Bronchial epithelial cell (primary cell): ENCODE data around the gene TTC39C. TPM values are rescaled to one million over a fixed set of nuclear protein-coding genes. Genes with fewer than 3 reads are reported as not detected.

Experiments
- DNase-seq: peaks from one replicate; pipeline ENCODE4 v3.0.0-alpha.2; 2010; ENCODE audit warnings: low read depth
- FAIRE-seq: peaks from 2 replicates; lab custom pipeline; 2011; peaks lifted over from hg19 to GRCh38; lab: Jason Lieb, UNC
- H3K27me3 ChIP-seq: 2 replicates; pipeline ENCODE4 v1.5.1; 2011; ENCODE audit warnings: low read length; ENCODE audit not compliant: control insufficient read depth, insufficient read depth
- H3K36me3 ChIP-seq: 2 replicates; pipeline ENCODE4 v1.5.1; 2011; ENCODE audit warnings: low read length; ENCODE audit not compliant: control insufficient read depth, insufficient read depth
- H3K4me3 ChIP-seq: 2 replicates; pipeline ENCODE4 v1.5.1; 2011; ENCODE audit warnings: mild to moderate bottlenecking, low read depth, low read length, control low read depth
- total RNA-seq: library from RNA; depleted of rRNA; stranded (reverse); fragments of >200 nt; gene quantifications from 2 replicates; pipeline ENCODE4 v1.2.1, GENCODE V29; 2014
- TF ChIP-seq, protein P1 (sequence below): IDR thresholded peaks from 2 replicates; pipeline ENCODE4 v1.5.1; 2011; ENCODE audit warnings: mild to moderate bottlenecking, moderate library complexity, low read length, control low read depth, inconsistent platforms; ENCODE audit not compliant: insufficient read depth, severe bottlenecking

TTC39C gene
- total RNA-seq, 1 donor from 2014 or later, result 15.3 TPM

DNA sequence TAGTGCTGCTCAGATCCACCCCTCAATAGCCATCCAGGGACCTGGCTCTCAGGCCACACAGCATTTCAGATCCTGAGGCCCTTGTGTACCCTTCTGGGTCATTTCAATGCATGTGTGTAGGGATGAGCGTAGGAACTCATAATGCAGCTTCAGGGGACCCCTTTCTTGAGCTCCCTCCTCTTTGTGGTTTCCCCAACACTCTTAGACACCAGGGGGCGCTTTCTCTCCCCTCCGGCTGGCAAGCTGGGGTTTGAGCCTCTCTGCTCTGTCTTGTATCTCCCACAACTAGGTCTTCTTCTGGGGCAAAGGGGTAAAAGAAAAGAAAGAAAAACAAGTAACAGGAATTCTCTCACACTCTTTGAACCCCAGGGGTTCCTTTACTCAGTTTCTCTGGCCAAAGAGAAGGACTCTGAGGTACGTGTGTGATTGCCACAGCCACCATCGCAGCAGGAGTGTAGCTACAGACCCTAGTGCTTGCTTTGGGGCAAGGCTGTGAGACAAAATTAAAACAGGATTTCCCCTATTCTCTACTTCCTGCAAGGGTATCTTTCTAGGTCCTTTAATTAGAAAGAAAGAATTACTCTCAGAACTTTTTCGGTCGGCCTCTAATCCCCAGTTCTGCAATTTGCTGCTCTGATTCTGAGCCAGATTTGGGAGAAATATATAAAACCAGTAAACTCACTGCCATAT lies 162.3 kb downstream of the TTC39C start:
- DNase-seq (peak; percentile 38), FAIRE-seq (no peak)
- H3K4me3 ChIP-seq, result no peak overlapping the region
- H3K36me3 ChIP-seq, result no peaks in the 10 kb centered on the region
- TF ChIP-seq, protein P1, sequence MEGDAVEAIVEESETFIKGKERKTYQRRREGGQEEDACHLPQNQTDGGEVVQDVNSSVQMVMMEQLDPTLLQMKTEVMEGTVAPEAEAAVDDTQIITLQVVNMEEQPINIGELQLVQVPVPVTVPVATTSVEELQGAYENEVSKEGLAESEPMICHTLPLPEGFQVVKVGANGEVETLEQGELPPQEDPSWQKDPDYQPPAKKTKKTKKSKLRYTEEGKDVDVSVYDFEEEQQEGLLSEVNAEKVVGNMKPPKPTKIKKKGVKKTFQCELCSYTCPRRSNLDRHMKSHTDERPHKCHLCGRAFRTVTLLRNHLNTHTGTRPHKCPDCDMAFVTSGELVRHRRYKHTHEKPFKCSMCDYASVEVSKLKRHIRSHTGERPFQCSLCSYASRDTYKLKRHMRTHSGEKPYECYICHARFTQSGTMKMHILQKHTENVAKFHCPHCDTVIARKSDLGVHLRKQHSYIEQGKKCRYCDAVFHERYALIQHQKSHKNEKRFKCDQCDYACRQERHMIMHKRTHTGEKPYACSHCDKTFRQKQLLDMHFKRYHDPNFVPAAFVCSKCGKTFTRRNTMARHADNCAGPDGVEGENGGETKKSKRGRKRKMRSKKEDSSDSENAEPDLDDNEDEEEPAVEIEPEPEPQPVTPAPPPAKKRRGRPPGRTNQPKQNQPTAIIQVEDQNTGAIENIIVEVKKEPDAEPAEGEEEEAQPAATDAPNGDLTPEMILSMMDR, result peak; percentile 88
- H3K27me3 ChIP-seq, result no peaks in the 10 kb centered on the region

DNA sequence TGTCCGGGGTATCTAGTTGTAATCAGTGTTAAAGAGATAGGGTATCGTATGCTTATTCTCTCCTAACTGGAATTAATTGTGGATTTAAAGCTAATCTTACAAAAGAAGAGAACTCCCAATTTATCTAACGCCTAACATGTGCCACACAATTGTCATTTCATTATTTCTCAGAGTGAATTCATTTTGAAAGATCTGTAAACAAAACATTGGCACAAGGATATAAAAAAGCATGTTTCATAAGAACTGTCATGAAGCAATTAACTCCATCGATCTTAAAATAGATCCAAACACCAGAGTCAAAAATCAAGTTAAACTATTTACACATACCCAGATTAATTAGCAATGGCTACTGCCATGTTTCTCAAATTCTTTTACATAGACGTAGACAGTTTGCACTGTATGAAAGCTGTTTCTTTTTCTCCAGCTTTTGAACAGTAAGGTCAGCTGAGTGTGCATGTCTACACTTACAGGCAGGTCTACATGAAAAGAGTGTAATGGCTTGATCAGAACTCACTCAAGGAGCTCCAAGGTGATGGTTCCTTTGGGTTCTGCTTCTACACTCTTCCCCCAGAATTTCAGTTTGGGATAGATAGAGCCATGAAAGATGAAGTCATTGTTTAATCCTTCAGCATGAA lies 163.1 kb downstream of the TTC39C start:
- no peak for FAIRE-seq

DNA sequence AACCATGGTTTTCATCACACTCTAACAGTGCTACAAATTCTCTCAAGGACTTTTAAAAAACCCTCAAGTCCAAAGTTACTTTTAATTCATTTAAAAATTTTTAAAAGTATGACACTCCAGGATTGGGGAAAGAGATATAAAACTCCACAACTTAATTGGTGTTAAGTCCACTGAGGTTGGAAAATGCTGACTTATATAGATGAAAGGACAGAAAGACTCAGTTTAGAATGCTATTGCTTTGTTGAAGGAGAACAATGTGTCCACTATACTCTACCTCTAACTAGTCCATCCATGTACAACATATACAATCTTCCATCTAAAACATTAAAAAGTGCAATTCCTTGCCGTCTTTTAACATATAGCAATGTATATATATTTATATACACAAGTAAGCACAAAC lies 165.5 kb downstream of the TTC39C start:
- TF ChIP-seq, protein P1, result no peak

More for the DNA sequence above, 163.1 kb downstream of the TTC39C start:
- Histone ChIP-seq H3K36me3 (no peaks in the 10 kb centered on the region), H3K4me3 (no peak overlapping the region), H3K27me3 (no peaks in the 10 kb centered on the region)
- TF ChIP-seq, protein P1, result no peak
- DNase-seq, result no peak

DNA sequence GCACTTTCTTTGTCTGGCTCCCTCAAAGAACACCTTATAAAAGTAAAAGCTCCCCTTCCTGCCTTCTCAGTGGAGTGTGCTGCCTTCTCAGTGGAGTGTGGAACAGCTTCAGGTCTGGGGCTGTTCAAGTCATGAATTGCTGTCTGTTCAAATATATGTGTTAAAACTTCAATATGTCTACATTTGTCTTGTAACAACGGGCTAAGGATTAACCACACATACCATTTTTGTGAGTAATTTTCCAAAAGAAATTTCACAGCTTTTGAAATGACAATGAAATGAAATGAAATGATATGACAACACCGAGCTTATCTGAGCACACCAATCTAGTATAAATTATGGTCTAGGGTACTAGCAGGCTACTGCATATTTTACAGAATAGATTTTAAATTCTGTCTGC lies 167.3 kb downstream of the TTC39C start:
- DNase-seq, result peak; percentile 67

More for the DNA sequence above, 165.5 kb downstream of the TTC39C start:
- H3K4me3 ChIP-seq, result no peak overlapping the region
- no peaks in the 10 kb centered on the region for H3K27me3 ChIP-seq
- DNase-seq (no peak), FAIRE-seq (no peak)
- H3K36me3 ChIP-seq, result no peaks in the 10 kb centered on the region

More for the DNA sequence above, 167.3 kb downstream of the TTC39C start:
- no peak overlapping the region for H3K4me3 ChIP-seq
- H3K27me3 ChIP-seq, result no peaks in the 10 kb centered on the region
- no peaks in the 10 kb centered on the region for H3K36me3 ChIP-seq
- FAIRE-seq, result no peak
- TF ChIP-seq, protein P1, result no peak

Other genes starting within 250 kb of the TTC39C start
- 0.79 and 0.90 TPM in 2 replicates for gene CABYR, start 124.3 kb downstream of the TTC39C start, total RNA-seq